HG03354 (cell line): ENCODE measurements around the gene PUS10.
"Not testable (repeated sequence)": the region's sequence is repeated elsewhere in the genome, so short reads cannot be mapped to it uniquely, and the experiment has no call there.

Experiments
- ATAC-seq: cut with Tn5 transposase; IDR thresholded peaks from one replicate; pipeline ENCODE4 v1.9.1; 2021; ENCODE audit warnings: mild to moderate bottlenecking; ENCODE audit not compliant: unreplicated experiment, poor library complexity, severe bottlenecking

The PUS10 gene

DNA sequence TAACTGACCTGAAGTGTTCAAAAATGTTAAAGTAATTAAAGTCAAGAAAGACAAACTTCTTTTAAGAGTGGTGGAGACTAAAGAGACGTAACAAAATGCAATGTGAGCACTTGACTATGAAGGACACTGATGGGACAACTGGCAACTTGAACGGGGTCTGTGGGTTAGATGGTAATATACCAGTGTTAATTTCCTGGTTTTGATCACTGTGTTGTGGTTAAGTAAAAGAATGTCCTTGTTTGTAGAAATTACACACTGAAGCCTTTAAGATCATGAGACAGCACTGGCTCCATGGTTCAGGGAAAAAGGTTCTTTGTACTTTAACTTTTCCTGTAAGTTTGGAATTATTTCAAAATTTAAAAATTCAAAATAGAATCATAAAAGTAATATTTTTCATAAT, 78.4 kb downstream of the PUS10 start:
- no peak for ATAC-seq

DNA sequence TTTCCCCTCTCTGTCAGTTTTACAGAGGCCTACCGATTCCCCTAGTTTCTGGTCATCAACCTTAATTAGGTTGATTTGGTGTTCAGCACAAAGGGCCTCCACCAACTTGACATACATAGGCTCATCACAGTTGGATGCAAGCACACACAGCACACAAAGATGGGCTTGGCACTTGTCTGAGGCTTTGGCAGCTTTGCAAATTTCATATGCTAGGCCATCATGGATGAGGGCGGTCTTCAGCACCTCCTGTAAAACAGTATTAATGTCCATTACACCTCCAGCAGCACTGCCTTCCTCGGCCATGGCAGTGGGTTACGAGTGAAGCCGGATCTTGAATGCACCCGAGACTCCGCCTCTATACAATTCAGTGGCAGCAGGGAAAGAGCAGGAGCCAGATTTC, 79.8 kb downstream of the PUS10 start:
- ATAC-seq = no peak

DNA sequence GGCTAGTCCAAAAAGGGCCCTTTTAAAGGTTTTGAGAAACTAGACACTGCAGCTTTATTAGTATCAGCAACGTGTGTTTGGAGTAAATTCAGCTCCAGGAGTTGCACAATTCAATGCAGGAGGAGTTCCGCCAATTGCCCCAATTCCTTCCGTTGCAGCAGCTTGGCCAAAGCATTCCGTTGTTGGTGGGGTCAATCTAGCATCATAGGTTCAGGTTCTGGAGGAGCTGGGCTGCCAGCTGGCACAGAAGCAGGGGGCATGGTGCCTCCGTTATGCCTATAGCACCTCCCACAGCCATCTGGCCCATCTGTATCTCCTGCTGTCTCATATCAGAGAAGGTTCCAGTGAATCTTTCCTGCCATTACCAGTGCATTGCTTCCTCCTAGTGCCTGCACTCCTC, 81.3 kb downstream of the PUS10 start:
- no peak for ATAC-seq

DNA sequence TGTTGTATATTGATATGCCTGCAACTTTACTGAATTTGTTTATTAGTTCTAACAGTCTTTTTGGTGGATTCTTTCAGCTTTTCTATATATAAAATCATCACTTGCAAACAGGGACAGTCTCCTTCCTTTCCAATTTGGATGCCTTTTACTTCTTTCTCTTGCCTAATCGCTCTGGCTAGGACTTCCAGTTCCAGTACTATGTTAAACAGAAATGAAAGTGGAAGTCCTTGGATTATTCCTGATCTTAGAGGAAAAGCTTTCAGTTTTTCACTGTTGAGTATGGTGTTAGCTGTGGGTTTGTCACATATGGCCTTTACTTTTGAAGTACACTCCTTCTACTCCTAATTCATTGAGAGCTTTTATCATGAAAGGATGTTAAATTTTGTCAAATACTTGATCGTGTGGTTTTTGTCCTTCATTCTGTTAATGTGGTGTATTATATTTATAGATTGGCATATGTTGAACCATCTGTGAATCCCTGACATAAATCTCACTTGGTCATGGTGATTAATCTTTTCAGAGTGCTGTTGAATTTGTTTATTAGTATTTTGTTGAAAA, 83.8 kb downstream of the PUS10 start:
- ATAC-seq = no peak

DNA sequence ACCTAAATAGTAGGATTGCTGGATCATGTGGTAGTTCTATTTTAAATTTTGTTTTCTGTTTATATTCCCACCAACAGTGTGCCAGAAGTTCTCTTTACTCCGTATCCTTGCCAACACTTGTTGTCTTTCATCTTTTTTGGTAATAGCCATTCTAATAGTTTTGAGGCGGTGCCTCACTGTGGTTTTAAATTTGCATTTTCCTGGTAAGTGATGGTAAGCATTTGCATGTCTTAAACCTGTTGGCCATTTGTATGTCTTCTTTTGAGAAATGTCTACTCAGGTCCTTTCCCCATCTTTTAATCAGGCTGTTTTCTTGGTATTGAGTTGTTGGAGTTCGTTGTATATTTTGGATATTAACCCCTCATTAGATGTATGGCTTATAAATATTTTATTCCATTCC, 85.1 kb downstream of the PUS10 start:
- ATAC-seq = no peak

DNA sequence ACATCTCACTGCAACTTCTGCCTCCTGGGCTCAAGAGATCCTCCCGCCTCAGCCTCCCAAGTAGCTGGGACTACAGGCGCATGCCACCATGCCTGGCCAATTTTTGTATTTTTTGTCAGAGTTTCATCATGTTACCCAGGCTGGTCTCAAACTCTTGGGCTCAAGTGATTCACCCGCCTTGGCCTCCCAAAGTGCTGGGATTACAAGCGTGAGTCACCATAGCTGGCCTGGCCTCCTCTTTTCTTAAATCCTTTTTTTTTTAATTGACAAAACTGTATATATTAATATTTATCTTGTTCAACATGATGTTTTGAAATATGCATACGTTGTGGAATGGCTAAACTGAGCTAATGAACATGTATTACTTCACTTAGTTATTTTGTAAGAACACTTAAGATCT, 86.0 kb downstream of the PUS10 start:
- not testable (repeated sequence) for ATAC-seq

DNA sequence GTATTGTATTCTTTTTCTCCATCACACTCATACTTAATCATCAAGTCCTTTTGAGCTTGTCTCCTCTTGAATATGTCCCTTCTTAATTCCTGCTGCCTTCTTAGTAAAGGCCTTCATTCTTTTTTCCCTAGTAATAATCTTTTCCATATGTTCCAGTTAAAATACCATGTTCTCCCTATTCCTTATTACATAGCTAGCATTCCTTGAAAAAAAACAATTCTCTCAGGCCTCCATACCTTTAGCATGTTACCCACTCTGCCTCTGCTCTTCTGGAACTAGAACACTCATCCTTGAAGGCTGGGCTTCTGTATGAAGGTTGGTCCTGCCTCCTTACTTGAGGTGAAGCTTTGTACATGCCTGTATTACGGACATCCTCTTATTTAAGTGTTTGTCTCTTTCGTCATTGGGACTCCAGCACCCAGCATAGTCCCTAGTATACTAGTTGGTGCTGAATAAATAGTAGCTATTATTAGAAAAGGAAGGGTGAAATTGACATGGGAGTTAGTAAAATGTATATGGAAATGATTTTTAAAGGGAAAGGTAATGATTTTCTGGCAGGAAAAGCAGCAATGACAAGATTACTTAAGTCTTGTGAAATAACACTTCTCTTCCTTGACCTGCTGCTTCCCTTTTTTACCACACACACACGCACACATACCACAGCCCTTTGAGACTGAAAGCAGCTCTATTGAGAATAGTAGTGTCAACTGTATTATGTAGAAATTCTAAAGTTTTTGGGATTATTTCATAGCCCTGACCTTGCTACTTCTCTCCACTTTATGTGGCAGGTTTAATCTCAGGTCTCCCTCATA, 91.1 kb downstream of the PUS10 start:
- no peak for ATAC-seq

DNA sequence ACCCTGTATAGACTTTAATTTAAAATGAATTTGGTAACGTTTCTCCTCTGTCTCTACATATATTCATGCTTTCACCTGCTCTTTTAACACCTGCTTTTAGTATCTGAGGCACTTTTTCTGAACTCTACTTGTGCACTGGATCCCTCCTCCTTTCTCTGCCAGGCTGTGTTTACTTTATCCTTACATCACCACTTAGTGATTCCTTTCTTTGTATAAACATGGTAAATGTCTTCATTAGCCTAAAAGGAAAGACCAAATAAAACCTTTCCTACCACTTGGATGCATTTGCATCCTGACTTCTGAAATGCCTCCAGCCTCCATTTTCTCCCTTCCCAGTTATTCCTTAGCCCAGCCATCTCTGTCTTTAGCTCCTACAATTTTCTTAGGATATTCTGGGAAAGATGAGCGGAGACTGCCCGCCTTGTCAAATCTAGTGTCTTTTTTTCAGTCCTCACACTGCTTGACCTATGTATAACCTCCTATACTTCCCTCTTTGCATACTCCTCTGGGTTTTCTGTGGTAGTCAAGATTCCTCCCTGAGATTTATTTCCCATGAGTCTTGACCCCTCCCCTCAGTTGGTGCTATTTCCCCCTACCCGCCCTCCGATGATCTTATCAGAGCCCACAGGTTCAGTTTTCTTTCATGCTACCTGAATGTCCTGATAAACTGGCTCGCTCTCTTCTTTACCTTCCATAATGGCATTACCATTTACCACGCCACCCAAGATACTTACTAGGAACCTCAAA, 91.9 kb downstream of the PUS10 start:
- ATAC-seq = no peak

DNA sequence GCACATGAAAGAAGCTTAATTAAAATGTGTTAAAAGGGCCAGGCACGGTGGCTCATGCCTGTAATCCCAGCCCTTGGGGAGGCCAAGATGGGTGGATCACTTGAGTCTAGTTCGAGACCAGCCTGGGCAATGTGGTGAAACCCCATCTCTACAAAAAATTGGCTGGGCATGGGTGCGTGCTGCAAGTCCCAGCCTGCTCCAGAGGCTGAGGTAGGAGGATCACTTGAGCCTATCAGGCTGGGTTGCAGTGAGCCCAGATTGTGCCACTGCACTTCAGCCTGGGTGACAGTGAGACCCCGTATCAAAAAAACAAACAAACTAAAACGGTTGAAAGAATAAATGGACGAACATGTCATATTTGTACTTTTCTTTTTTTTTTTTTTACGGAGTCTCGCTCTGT, 110.7 kb downstream of the PUS10 start:
- ATAC-seq = no peak

DNA sequence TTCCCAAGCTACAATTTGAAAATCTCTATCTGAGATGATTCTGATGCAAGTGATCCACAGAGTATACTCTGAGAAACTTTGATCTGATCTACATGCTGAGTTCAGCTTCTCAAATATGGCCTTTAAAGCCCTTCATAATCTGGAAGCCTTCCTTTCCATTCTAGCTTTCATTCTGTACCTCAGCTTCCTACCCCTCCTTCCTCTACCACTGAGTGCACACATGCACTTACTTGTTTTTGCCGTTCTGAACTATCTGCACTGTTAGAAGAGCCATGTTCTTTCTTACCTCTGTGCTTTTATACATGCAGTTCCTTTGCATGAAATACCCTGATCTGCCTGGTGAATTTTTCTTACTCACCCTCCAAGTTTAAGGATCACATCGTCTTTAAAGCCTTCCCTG, 111.7 kb downstream of the PUS10 start:
- no peak for ATAC-seq

DNA sequence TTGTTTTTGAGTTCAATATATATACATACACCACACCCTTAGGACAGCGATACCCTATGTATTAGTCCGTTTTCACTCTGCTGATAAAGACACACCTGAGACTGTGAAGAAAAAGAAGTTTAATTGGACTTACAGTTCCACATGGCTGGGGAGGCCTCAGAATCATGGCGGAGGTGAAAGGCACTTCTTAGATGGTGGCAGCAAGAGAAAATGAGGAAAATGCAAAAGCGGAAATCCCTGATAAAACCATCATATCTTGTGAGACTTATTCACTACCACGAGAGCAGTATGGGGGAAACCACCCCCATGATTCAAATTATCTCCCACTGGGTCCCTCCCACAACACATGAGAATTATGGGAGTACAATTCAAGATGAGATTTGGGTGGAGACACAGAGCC, 112.2 kb downstream of the PUS10 start:
- not testable (repeated sequence) for ATAC-seq

DNA sequence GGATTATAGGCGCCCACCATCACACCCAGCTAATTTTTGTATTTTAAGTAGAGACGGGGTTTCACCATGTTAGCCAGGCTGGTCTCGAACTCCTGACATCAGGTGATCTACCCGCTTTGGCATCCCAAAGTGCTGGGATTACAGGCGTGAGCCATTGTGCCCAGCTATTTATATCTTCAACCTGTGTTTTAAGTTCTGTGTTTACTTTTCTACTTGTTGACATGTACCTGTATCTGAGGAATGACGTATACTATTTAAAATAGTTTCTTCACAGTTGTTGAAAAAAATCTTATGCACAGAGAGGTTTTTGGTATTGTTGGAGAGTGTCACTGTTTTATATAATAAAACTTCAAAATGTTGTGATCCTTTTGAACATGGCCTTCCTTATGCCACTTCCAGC, 116.8 kb downstream of the PUS10 start:
- not testable (repeated sequence) for ATAC-seq

DNA sequence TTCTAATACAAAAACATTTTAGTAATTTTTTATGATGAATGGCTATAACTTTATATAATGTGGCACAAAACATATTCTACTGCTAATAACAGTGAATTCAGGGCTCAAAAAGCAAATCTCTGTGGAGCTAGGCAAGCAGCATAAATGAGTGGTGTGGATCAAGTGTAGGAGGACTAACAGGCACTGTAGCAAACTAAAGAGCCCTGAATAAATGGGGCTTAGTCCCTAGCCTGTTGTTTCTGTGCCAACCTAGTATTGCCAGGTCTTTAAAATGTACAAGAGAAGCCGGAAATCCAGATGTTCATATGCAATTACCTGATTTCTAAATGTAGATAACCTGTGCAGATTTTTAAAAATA, 118.2 kb downstream of the PUS10 start:
- ATAC-seq = no peak

DNA sequence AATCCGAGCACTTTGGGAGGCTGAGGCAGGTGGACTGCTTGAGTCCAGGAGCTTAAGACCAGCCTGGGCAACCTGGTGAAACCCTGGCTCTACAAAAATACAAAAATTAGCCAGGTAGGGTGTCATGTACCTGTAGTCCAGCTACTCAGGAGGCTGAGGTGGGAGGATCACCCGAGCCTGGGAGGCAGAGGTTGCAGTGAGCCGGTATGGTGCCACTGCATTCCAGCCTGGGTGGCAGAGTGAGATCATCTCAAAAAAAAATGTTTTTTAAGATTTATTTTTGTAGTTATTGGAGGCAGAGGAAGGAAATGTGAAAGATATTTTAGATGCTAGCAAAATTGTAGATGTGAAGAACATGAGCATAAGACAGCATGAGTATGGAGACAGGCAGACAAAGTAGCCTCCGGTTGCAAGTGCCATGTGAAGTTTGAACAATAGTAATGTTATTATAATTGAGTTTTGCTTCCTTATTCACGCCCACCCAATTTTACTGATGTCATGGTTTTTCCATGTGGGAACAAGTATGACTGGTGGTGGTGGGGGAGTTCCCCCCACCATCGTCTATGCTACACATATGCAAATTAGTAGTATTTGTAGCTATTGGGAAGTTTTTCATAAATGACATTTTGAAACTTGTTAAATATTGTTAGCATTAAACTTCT, 118.7 kb downstream of the PUS10 start:
- no peak for ATAC-seq

DNA sequence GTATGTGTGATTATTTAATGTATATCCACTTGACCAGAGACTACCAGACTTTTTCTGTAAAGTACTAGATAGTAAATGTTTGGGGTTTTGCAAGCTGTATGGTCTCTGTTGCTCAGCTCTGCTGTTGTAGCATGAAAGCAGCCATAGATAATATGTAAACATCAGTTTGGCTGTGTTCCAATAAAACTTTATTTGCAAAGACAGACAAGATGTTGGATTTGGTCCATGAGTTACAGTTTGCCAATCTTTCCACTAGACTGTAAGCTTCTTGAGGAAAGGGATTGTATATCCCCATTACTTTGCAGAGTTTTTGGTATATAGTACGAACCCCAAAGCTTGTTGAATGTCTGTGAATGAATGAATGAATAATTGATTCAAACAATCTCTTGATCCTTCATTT, 119.5 kb downstream of the PUS10 start:
- no peak for ATAC-seq
